Uterus (tissue), 4 donors: ENCODE results near the gene DMD. TPM values are rescaled to one million over a fixed set of nuclear protein-coding genes. Genes with fewer than 3 reads are reported as not detected.

ENCODE experiments used
- DNase-seq, 2 donors: peaks; one replicate each; pipeline ENCODE4 v3.0.0-alpha.2; 2019 to 2020
- H3K27ac ChIP-seq, 2 donors: fragments of 200-600 bp; sonication (generic); 1 replicate in 1 of 2; 2 replicates in 1 of 2; pipeline ENCODE4 v1.5.1; 2016 to 2018
- H3K27me3 ChIP-seq, 2 donors: fragments of 200-600 bp; sonication (generic); one replicate each; pipeline ENCODE4 v1.5.1; 2018 to 2019; ENCODE audit warnings: control low read depth in 1 of 2
- H3K36me3 ChIP-seq, 2 donors: fragments of 200-600 bp; sonication (generic); one replicate each; pipeline ENCODE4 v1.5.1; 2019; ENCODE audit warnings: control low read depth in 1 of 2
- H3K4me1 ChIP-seq, 2 donors: fragments of 200-600 bp; sonication (generic); one replicate each; pipeline ENCODE4 v1.5.1; 2018 to 2019; ENCODE audit warnings: control low read depth in 1 of 2
- H3K4me3 ChIP-seq, 2 donors: fragments of 200-600 bp; sonication (generic); 1 replicate in 1 of 2; 2 replicates in 1 of 2; pipeline ENCODE4 v1.5.1; 2018 to 2019; ENCODE audit warnings: mild to moderate bottlenecking in 1 of 2
- H3K9me3 ChIP-seq, 2 donors: fragments of 200-600 bp; sonication (generic); one replicate each; pipeline ENCODE4 v1.5.1; 2019; ENCODE audit warnings: control low read depth in 1 of 2
- POLR2A ChIP-seq, 2 donors: fragments of 450-650 bp; IDR thresholded peaks; one replicate each; pipeline ENCODE4 v1.6.1; 2016; ENCODE audit warnings: antibody characterized with exemption in 2 of 2, mild to moderate bottlenecking in 1 of 2, moderate library complexity in 1 of 2
- intact Hi-C: fragments of 100-400 bp; cut with DNase I; formaldehyde crosslinking; loops from one replicate; pipeline ENCODE4 v1.15.1; 2023; ENCODE audit warnings: low total_unique reads
- total RNA-seq, 4 donors: library from RNA; depleted of rRNA in 3 of 4; stranded (reverse); fragments of >200 nt in 3 of 4; gene quantifications; one replicate each; pipeline versions ENCODE4 v1.1.0 to v1.2.4, GENCODE V29; 2014 to 2023
- TF ChIP-seq, protein P1 (sequence below), 4 experiments: fragments of 200-600 bp in 2 of 4; fragments of 450-650 bp in 2 of 4; sonication (generic) in 2 of 4; IDR thresholded peaks; one replicate each; pipeline ENCODE4 v1.5.1; 2016 to 2019; ENCODE audit warnings: antibody characterized with exemption in 4 of 4, mild to moderate bottlenecking in 2 of 4, moderate library complexity in 1 of 4
- donor health status: DM: yes; HTN: yes; CAD: no.

Gene DMD
- total RNA-seq, 4 donors from 2014 or later: 73.8 to 147 (median 97.8) TPM

DNA sequence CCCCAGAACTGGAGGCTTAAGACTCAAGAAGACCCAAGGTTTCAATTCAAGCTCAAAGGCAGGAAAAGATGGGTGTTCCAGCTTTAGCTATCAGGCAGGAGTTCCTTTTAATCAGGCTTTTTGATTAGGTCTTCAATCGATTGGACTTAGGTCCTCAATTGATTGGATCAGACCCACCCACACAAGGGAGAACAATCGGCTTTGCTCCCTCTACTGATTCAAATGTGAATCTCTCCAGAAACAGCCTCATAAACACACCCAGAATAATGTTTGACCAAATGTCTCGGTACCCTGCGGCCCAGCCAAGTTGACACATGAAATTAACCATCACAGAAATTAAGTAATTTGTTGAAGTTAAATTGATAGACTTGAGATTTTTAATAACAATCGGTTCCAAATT, 1222.4 kb downstream of the DMD start:
- Histone ChIP-seq H3K4me1 (no peaks in the 10 kb centered on the region), H3K9me3 (no peaks in the 10 kb centered on the region), H3K36me3 (no peaks in the 10 kb centered on the region), H3K27ac (no peak overlapping the region), H3K4me3 (no peak overlapping the region), H3K27me3 (no peaks in the 10 kb centered on the region)
- no peak for DNase-seq
- intact Hi-C loops: no loop called here
- TF ChIP-seq, protein P1, sequence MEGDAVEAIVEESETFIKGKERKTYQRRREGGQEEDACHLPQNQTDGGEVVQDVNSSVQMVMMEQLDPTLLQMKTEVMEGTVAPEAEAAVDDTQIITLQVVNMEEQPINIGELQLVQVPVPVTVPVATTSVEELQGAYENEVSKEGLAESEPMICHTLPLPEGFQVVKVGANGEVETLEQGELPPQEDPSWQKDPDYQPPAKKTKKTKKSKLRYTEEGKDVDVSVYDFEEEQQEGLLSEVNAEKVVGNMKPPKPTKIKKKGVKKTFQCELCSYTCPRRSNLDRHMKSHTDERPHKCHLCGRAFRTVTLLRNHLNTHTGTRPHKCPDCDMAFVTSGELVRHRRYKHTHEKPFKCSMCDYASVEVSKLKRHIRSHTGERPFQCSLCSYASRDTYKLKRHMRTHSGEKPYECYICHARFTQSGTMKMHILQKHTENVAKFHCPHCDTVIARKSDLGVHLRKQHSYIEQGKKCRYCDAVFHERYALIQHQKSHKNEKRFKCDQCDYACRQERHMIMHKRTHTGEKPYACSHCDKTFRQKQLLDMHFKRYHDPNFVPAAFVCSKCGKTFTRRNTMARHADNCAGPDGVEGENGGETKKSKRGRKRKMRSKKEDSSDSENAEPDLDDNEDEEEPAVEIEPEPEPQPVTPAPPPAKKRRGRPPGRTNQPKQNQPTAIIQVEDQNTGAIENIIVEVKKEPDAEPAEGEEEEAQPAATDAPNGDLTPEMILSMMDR (IDR thresholded peaks at IDR 0.05): no peak
- TF ChIP-seq POLR2A (IDR thresholded peaks at IDR 0.05): no peak

DNA sequence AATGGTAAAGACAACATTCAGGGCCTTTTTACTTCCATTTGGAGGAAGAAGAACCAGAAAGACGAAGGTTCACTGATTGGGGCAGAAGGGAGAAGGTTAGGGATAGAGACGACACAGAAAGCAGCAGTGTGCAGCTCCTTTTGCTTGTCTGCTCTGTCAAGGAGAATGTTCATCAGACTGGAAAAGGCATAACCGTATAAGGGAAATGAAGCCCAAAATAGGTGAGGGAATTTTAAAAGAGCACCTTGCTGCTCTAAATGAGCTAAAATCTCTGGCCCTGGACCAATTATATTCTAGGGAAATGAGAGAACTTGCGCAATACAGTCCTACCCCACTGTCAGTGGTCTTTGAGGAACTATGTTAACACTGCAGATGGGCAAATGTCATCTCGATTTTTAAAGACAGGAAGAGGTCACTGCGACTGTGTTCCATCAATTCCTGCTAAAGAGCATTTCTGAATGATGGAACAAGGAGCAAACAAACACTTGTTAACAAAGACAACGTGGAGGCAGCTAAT, 1229.7 kb downstream of the DMD start:
- no peaks in the 10 kb centered on the region for H3K36me3 ChIP-seq
- TF ChIP-seq, protein P1 (IDR thresholded peaks at IDR 0.05): no peak
- no peak for TF ChIP-seq POLR2A (IDR thresholded peaks at IDR 0.05)
- H3K4me1 ChIP-seq: no peaks in the 10 kb centered on the region
- no peak overlapping the region for H3K4me3 ChIP-seq
- H3K9me3 ChIP-seq: no peaks in the 10 kb centered on the region
- intact Hi-C loops: no loop called here
- H3K27ac ChIP-seq: no peak overlapping the region
- H3K27me3 ChIP-seq: no peaks in the 10 kb centered on the region
- DNase-seq: no peak

DNA sequence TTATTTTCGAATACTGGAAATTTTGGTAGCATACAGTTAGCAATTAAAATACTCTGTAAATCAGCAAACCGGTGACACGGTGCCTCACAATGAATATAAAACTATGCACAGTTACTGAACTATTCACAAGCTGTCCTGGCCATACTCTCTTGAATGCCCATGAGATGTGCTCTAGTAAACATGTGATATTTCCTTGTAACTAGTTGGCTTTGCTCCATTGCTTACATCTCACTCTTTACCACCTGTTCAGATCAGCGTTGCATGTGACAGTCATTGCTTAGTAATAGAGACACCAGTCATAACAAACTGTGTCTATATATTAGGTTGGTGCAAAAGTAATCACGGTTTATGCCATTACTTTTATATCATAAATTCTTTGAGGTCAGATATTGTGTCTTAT, 1241.6 kb downstream of the DMD start:
- Histone ChIP-seq H3K4me1 (no peaks in the 10 kb centered on the region), H3K27me3 (no peaks in the 10 kb centered on the region), H3K4me3 (no peak overlapping the region), H3K36me3 (no peaks in the 10 kb centered on the region), H3K9me3 (no peaks in the 10 kb centered on the region), H3K27ac (no peak overlapping the region)
- TF ChIP-seq, protein P1 (IDR thresholded peaks at IDR 0.05): no peak
- no peak for TF ChIP-seq POLR2A (IDR thresholded peaks at IDR 0.05)
- DNase-seq: no peak
- intact Hi-C loops: no loop called here

DNA sequence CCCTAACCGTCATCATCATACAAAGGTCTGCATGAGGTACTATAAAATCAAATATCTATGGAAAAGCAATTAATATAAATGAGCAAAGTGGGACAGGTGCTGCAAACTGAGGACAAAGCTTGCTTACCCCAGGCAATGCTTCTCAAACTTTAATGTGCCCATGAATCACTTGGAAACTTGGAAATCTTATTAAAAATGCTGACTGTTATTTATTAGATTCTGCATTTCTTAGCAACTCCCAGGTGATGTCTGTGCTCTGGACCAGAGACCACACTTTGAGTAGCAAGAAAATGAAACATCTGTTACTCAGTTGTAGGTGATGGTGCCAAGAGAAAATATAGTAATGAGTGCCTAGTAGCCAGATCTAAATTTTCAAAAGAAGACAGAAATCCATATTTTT, 1249.1 kb downstream of the DMD start:
- Histone ChIP-seq H3K27me3 (no peaks in the 10 kb centered on the region), H3K27ac (no peak overlapping the region), H3K9me3 (no peaks in the 10 kb centered on the region), H3K4me3 (no peak overlapping the region), H3K36me3 (no peaks in the 10 kb centered on the region), H3K4me1 (no peaks in the 10 kb centered on the region)
- TF ChIP-seq, protein P1 (IDR thresholded peaks at IDR 0.05): no peak
- no peak for TF ChIP-seq POLR2A (IDR thresholded peaks at IDR 0.05)
- intact Hi-C loops: no loop called here
- DNase-seq: no peak

DNA sequence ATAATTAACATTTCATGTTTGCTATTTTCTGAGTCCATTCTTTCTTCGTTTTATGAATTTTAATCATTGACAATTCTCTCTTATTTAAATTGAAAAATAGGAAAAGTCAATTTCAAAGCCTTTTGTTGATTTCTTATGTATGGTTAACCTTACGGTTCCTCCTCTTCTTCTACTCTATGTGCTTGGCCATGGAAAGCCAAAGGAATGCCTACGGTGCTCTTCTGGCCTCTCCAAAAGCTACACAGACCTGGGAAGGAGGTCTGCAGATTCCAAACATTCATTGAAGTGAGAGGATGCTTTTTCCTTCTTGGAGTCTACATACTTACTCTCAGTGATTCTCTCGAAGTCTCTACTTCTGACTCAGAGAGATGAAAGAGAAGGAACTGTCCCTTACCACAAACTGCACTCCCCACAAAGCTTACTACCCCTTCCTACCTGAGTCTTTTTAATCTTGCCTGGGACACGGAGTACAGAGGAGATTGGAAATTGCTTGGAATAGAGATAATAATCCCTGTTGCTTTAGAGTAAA, 1276.4 kb downstream of the DMD start:
- Histone ChIP-seq H3K27ac (no peak overlapping the region), H3K36me3 (no peaks in the 10 kb centered on the region), H3K27me3 (no peaks in the 10 kb centered on the region), H3K9me3 (no peaks in the 10 kb centered on the region), H3K4me3 (no peak overlapping the region), H3K4me1 (no peaks in the 10 kb centered on the region)
- intact Hi-C loops: no loop called here
- TF ChIP-seq, protein P1 (IDR thresholded peaks at IDR 0.05): no peak
- no peak for TF ChIP-seq POLR2A (IDR thresholded peaks at IDR 0.05)
- DNase-seq: no peak
